Activated naive CD8-positive, alpha-beta T cell treated with anti-CD3 and anti-CD28 coated beads for 36 hours (primary cell): ENCODE results near the gene OAT. TPM values are rescaled to one million over a fixed set of nuclear protein-coding genes. Genes with fewer than 3 reads are reported as not detected.

Source experiments
- DNase-seq: peaks from one replicate; pipeline ENCODE4 v3.0.0; 2021
- H3K27ac Mint-ChIP-seq: one replicate; pipeline ENCODE4 v1.8.0; 2022; ENCODE audit warnings: mild to moderate bottlenecking, moderate library complexity, mixed read lengths
- H3K27me3 Mint-ChIP-seq: one replicate; pipeline ENCODE4 v1.8.0; 2022; ENCODE audit warnings: mild to moderate bottlenecking, mixed read lengths
- H3K36me3 Mint-ChIP-seq: one replicate; pipeline ENCODE4 v1.8.0; 2021; ENCODE audit warnings: mild to moderate bottlenecking, mixed read lengths
- H3K4me1 Mint-ChIP-seq: one replicate; pipeline ENCODE4 v1.8.0; 2021; ENCODE audit warnings: mixed read lengths
- H3K4me3 Mint-ChIP-seq: one replicate; pipeline ENCODE4 v1.8.0; 2022; ENCODE audit warnings: mild to moderate bottlenecking, moderate library complexity, mixed read lengths
- H3K9me3 Mint-ChIP-seq: one replicate; pipeline ENCODE4 v1.8.0; 2022; ENCODE audit warnings: mixed read lengths
- total RNA-seq, 2 experiments: library from RNA; stranded (reverse); gene quantifications; one replicate each; pipeline ENCODE4 v1.2.3, GENCODE V29; 2021

Gene OAT
- total RNA-seq, result 10 to 100 TPM; 43.1 to 47.1 TPM

- peak within 1 kb of the TSS; percentile 84 for H3K4me3 Mint-ChIP-seq
- peaks cover 31% of the 10 kb centered on the region for H3K4me1 Mint-ChIP-seq
- peak within 1 kb of the TSS; percentile 54 for H3K27ac Mint-ChIP-seq
- H3K36me3 Mint-ChIP-seq, result peaks cover 3% of the 10 kb centered on the region
- H3K27me3 Mint-ChIP-seq, result peaks cover 9% of the 10 kb centered on the region
- DNase-seq, result peak; percentile 97
- no peaks in the 10 kb centered on the region for H3K9me3 Mint-ChIP-seq
These were observed at the start of gene OAT for GRCh38 chr10:124418726-124419501. OAT (minus strand) TSS chr10:124418923; CDS start chr10:124412171, 6,752 bp downstream.

GRCh38 chr10:124467165-124467564 lies 48.4 kb upstream of the OAT start:
- peaks cover 2% of the 10 kb centered on the region for H3K36me3 Mint-ChIP-seq
- no peaks in the 10 kb centered on the region for H3K9me3 Mint-ChIP-seq
- H3K4me3 Mint-ChIP-seq, result no peak overlapping the region
- H3K4me1 Mint-ChIP-seq, result peaks cover 25% of the 10 kb centered on the region
- H3K27me3 Mint-ChIP-seq, result no peaks in the 10 kb centered on the region
- H3K27ac Mint-ChIP-seq, result no peak overlapping the region
- no peak for DNase-seq

- H3K9me3 Mint-ChIP-seq, result no peaks in the 10 kb centered on the region
- H3K27ac Mint-ChIP-seq, result peak overlapping the region; percentile 44
- no peaks in the 10 kb centered on the region for H3K27me3 Mint-ChIP-seq
- no peak overlapping the region for H3K4me3 Mint-ChIP-seq
- peaks cover 28% of the 10 kb centered on the region for H3K4me1 Mint-ChIP-seq
- H3K36me3 Mint-ChIP-seq, result peaks cover 3% of the 10 kb centered on the region
- DNase-seq, result no peak
These were observed 47.2 kb upstream of the OAT start for GRCh38 chr10:124465777-124466488.

DNA sequence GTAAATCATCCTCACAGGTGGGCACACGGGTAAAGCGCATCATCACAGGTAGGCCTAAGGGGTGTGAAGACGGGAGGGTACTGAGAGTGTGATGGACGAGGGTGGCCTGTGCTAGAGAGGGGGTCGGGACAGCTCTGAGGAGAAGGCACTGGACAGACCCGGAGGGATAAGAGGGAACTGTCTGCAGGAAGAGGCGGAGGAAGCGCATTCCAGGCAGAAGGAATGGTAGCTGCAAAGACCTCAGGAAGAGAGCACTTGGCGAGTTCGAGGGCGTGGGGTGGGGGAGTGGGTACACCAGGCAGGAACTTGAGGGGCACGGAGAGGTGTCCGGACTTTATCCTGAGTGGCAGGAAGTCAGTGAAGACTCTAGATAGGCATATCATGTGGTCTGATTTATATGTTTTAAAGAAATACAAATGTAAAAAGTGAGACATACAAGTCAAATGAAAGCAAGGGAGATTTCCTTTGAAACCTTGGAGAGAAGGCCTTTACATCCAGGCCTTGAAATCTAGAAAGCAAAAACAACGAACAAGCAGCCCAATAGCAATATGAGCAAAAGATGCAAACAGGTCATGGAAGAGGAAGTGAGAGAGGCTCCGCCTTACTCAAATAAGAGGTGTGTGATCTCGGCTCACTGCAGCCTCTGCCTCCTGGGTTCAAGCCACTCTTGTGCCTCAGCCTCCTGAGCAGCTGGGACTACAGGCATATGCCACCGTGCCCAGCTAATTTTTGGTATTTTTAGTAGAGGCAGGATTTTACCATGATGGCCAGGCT lies 46.5 kb upstream of the OAT start:
- peak overlapping the region; percentile 27 for H3K4me3 Mint-ChIP-seq
- H3K4me1 Mint-ChIP-seq, result peaks cover 28% of the 10 kb centered on the region
- peaks cover 3% of the 10 kb centered on the region for H3K36me3 Mint-ChIP-seq
- no peak for DNase-seq
- H3K27me3 Mint-ChIP-seq, result no peaks in the 10 kb centered on the region
- peak overlapping the region; percentile 45 for H3K27ac Mint-ChIP-seq
- no peaks in the 10 kb centered on the region for H3K9me3 Mint-ChIP-seq

DNA sequence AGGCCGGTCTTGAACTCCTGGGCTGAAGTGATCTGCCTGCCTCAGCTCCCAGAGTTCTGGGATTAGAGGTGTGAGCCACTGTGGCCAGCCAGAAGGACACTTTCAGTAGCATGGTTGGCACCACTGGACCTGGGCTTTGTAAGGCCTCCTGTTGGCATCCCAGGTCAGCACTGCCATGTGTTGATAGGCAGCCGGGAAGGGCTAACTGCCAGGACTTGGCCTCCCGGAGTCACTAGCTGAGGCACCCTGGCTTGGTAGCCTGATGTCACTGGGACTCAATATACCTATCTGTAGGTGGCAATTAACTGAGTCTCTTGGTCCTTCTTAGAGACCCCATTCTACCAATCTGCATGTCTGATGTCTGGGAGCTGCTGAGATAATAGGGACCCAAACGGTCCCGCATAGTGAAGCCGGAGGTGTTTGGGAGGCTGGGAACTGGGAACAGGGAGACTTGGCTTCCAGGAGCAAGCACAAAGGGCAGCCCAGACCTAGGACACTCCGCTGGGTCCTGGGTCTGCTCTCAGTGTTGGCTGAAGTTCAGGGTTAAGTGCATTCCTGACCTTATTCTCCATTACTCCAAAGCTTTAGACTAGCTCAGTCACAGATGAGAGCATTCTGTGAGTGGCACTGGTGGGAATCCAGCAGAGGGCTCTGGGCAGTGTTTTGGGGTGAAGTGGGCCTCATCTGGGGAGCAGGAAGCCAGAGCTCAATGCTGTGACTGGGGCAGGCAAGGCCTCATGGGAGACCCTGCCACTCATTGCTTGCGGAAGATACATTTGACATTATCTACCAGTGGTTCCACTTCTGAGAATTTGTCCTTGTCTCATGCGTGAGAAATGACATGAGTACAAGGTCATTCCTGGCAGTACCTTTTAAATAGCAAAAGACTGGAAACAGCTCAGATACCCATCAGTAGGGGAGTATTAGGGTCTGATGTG lies 45.6 kb upstream of the OAT start:
- H3K36me3 Mint-ChIP-seq, result peaks cover 3% of the 10 kb centered on the region
- peak overlapping the region; percentile 45 for H3K27ac Mint-ChIP-seq
- H3K4me1 Mint-ChIP-seq, result peaks cover 25% of the 10 kb centered on the region
- H3K27me3 Mint-ChIP-seq, result no peaks in the 10 kb centered on the region
- no peak for DNase-seq
- H3K9me3 Mint-ChIP-seq, result no peaks in the 10 kb centered on the region
- peak overlapping the region; percentile 27 for H3K4me3 Mint-ChIP-seq

GRCh38 chr10:124462348-124462695 lies 43.6 kb upstream of the OAT start:
- Mint-ChIP-seq H3K36me3 (peaks cover 3% of the 10 kb centered on the region), H3K4me3 (peak overlapping the region; percentile 84), H3K9me3 (no peaks in the 10 kb centered on the region), H3K27me3 (peaks cover 11% of the 10 kb centered on the region), H3K4me1 (peaks cover 25% of the 10 kb centered on the region), H3K27ac (peak overlapping the region; percentile 71)
- DNase-seq, result no peak

DNA sequence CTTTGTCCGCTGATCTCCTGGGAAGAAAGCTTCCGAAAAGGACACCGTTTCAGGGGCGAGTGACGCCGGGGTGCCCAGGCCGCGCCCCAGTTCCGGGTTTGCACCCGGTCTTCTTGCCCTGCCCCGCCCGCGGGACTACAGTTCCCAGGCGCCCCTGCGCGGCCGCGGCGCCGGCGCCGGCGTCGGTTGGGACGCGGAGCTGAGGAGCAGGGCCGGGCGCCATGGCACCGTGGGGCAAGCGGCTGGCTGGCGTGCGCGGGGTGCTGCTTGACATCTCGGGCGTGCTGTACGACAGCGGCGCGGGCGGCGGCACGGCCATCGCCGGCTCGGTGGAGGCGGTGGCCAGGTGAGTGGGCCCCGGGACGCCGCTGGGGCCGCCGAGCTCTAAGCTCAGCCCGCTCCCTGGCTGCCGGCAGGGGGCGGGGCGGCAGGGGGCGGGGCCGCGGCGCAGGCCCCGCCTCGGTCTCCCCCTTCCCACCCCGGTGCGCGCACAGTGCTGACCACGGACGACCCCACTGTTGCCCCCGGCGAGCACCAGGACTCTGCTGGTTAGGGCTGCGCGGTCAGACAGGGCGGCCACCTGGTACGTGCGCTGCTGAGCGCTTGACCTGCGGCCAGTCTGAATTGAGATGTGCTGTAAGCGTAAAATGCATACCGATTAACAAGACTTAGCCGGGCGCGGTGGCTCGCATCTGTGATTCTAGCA lies 43.1 kb upstream of the OAT start, which contains the start of gene LHPP:
TSS of gene LHPP (plus strand) at position 182 of the 706 bp plus-strand sequence. CDS start at position 222, 40 bp downstream.
- Mint-ChIP-seq H3K4me3 (peak within 1 kb of the TSS; percentile 84), H3K36me3 (peaks cover 3% of the 10 kb centered on the region), H3K27ac (peak within 1 kb of the TSS; percentile 85), H3K9me3 (no peaks in the 10 kb centered on the region), H3K4me1 (peaks cover 24% of the 10 kb centered on the region), H3K27me3 (peaks cover 15% of the 10 kb centered on the region)
- peak; percentile 91 for DNase-seq

DNA sequence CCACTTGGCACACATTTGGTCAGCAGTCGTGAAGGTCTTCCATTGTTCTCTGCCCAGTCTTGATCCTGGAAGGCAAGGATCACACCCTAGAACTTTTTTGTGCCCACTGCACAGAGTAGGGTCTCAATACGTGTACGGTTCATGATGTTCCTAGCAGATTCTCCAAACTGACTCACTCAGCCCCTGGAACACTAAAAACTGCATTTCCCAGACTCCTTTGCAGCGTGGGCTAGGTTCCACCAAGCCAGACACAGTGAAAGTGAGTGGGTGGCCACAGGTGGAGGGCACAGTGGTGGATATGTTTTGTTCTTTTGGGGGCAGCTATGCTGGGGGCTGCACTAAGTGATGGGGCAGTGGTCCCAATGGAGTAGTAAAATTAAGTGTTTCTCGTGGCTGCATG lies 41.4 kb upstream of the OAT start:
- H3K27me3 Mint-ChIP-seq, result peaks cover 32% of the 10 kb centered on the region

DNA sequence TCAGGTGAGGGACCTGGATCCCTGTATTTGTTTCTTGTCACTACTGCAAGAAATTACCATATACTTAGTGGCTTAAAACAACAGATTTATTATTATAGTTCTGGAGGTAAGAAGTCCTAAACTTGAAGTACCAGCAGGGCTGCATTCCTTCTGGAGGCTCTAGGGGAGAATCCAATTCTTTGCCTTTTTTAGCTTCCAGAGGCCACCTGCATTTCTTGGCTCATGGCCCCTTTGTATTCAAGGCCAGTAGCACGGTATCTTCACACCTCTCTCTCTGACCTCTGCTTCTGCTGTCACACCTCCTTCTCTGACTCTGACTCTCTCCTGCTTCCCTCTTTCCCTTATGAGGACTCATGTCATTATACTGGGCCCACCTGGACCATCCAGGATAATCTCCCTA lies 40.7 kb upstream of the OAT start:
- Mint-ChIP-seq H3K27me3 (peaks cover 39% of the 10 kb centered on the region), H3K36me3 (peaks cover 1% of the 10 kb centered on the region), H3K9me3 (no peaks in the 10 kb centered on the region), H3K27ac (no peak overlapping the region), H3K4me3 (no peak overlapping the region), H3K4me1 (peaks cover 6% of the 10 kb centered on the region)
- DNase-seq, result no peak

More for the DNA sequence above, 41.4 kb upstream of the OAT start:
- Mint-ChIP-seq H3K4me3 (no peak overlapping the region), H3K9me3 (no peaks in the 10 kb centered on the region), H3K4me1 (peaks cover 13% of the 10 kb centered on the region), H3K36me3 (peaks cover 3% of the 10 kb centered on the region), H3K27ac (no peak overlapping the region)
- DNase-seq, result no peak

DNA sequence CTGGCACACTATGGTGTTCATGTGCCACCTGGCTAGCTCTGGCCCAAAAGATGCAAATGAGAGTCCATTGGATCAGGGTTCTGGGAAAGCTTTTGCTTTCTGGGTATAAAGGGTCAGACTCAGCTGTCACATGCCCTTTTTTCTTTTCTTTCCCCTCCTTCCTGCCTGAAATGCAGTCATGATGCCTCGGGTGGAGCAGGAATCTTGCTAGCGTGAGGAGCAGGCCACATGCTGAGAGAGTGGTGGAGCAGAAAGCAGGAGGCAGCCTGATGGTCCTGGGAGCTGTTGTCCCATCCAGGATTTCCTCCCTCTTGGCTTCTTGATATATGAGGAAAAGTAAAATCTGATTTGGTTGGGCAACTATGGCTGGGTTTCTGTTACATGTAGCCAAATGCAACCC lies 40.2 kb upstream of the OAT start:
- Mint-ChIP-seq H3K4me1 (peaks cover 3% of the 10 kb centered on the region), H3K27ac (no peak overlapping the region), H3K36me3 (peaks cover 1% of the 10 kb centered on the region), H3K9me3 (no peaks in the 10 kb centered on the region), H3K4me3 (no peak overlapping the region), H3K27me3 (peaks cover 41% of the 10 kb centered on the region)
- no peak for DNase-seq

- no peak overlapping the region for H3K4me3 Mint-ChIP-seq
- peaks cover 3% of the 10 kb centered on the region for H3K4me1 Mint-ChIP-seq
- H3K27ac Mint-ChIP-seq, result no peak overlapping the region
- no peak for DNase-seq
- H3K27me3 Mint-ChIP-seq, result peaks cover 45% of the 10 kb centered on the region
- H3K36me3 Mint-ChIP-seq, result peaks cover 1% of the 10 kb centered on the region
- H3K9me3 Mint-ChIP-seq, result no peaks in the 10 kb centered on the region
These were observed 39.8 kb upstream of the OAT start for GRCh38 chr10:124458473-124458872.

DNA sequence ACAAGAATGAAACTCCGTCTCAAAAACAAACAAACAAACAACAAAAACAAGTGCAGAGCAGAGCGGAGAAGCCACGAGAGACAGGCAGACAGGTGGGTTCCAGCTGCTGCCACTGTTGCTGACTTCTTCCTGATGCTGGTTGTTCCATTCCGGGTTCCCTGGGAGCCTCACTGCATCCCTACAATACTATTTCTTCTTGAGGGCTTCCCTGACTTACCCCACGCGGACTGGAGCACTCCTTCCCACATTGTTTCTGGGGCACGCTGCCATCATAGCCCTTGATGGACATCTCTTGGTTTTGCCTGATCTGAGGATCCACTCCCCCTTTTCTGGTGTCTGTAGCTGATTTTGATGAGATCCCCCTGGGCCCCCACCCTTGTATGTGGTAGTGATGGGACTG lies 36.7 kb upstream of the OAT start:
- peaks cover 76% of the 10 kb centered on the region for H3K27me3 Mint-ChIP-seq
- no peaks in the 10 kb centered on the region for H3K9me3 Mint-ChIP-seq
- H3K4me3 Mint-ChIP-seq, result no peak overlapping the region
- no peaks in the 10 kb centered on the region for H3K36me3 Mint-ChIP-seq
- no peak for DNase-seq
- no peak overlapping the region for H3K27ac Mint-ChIP-seq
- peaks cover under 1% of the 10 kb centered on the region for H3K4me1 Mint-ChIP-seq

- Mint-ChIP-seq H3K36me3 (no peaks in the 10 kb centered on the region), H3K27me3 (peaks cover 87% of the 10 kb centered on the region), H3K4me3 (no peak overlapping the region), H3K27ac (no peak overlapping the region), H3K4me1 (peaks cover 7% of the 10 kb centered on the region), H3K9me3 (no peaks in the 10 kb centered on the region)
- DNase-seq, result no peak
These were observed 35.4 kb upstream of the OAT start for GRCh38 chr10:124453960-124454610.
